GM21717 (cell line): ENCODE measurements around the gene AUTS2.

Source experiments
- ATAC-seq: cut with Tn5 transposase; IDR thresholded peaks from one replicate; pipeline ENCODE4 v1.9.1; 2021; ENCODE audit warnings: mild to moderate bottlenecking, moderate library complexity; ENCODE audit not compliant: unreplicated experiment

AUTS2 gene

DNA sequence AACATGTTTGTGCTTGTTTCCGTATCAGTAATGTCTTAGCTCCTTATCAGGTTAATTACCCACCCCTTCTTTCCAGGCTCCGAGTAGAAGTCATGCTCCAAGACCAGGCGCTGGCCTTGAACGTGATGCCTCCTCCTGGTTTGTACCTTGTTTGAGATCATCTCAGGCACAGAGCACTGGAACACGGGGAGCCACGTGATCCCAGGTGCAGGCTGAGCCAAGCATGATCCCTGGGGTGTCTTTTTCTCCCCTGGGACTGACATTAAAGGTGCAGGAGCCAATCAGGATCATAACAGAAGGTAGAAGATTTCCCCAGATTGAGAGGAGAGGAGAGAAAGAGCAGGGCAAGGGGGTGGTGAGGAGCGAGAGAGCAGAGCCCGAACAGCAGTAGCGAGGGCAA is 907.6 kb downstream of the AUTS2 start:
- no peak for ATAC-seq

- no peak for ATAC-seq
These were observed 908.2 kb downstream of the AUTS2 start for GRCh38 chr7:70506434-70506833.

GRCh38 chr7:70512144-70512543 is 913.9 kb downstream of the AUTS2 start:
- ATAC-seq = no peak

- no peak for ATAC-seq
These were observed 914.5 kb downstream of the AUTS2 start for GRCh38 chr7:70512761-70513160.

DNA sequence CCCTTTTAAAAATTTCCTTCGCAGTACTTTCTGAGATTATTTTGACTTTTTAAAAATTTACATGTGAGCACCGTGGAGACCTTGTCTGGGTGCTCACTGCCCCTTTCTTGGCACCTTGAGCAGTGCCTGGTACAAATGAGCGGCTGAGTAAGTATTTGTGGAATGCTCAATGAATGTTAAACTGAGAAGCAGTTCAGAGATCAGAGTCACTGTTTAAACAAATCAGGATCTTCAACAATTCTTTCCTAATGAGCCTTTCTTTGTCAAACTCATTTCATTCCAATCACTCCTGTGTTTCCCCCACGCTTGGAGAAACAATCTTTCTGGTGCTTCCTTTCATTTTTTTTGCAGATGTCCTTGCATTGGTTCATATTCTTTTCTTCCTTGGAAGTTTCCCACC is 922.3 kb downstream of the AUTS2 start:
- ATAC-seq = no peak

- ATAC-seq = no peak
These were observed 925.1 kb downstream of the AUTS2 start for GRCh38 chr7:70523249-70523988.

DNA sequence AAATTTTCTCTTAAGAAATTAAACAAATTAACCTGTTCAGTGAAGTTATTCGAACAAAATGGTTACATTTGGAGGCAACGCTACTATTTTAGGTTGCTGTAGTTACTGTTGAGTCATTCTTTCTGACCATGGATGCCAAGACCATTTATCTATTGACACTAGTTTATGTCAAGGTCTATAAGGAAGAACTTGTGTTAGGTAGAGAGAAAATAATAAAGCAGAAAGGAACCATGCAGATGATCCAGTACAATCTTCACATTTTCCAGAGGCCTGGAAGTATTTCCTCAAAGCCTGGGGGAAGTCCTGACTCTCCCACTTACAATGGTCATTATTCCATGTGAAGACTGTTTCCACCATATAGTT is 925.7 kb downstream of the AUTS2 start:
- ATAC-seq = no peak

- ATAC-seq = no peak
These were observed 927.7 kb downstream of the AUTS2 start for GRCh38 chr7:70525991-70526390.

DNA sequence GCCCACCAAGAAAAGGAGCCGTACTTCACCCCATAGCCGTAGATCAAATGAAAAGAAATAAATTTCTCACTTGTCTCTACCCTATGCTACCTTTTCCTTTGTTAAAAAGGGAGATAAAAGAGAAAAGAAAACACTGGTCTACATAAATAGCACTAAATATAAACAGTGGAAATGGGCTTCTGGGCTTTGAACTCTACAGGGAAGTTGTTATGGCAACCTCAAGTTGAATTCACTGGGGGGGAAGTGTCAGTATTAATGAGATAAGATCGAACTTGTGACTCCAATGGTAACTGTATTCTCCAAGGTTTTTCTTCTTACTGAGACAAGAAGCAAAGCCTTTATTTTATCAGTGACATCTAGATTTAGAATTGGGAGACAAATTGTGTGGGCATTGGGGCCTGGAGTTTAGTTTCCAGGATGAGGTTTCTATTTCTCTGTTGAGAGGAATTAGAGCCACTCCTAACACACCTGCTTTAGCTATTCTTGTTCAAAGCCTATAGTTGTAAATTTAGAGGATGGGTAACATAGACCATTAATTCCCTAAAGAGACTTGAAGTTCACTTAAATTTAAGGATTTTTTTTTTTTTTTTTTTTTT is 929.3 kb downstream of the AUTS2 start:
- no peak for ATAC-seq

DNA sequence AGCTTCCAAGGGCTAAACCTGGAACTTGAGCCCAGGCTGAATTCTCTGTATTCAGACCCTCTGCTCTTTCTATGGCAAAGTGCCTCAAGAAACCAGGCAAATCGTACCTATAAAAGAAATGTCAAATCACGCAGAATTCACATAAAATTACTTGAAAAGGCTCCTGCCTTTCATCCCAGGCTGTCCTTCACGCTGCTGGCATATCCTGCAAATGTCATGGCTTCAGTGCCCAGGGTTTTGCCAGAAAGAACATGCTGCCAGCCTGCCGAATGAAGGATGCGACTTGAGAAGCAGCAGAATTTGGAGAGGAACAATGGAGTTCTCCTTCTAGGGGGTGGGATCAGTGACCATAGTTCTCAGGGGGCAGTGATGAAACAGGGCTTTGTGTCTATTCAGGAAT is 931.2 kb downstream of the AUTS2 start:
- ATAC-seq = no peak

- ATAC-seq = no peak
These were observed 931.8 kb downstream of the AUTS2 start for GRCh38 chr7:70529914-70530585.

GRCh38 chr7:70533614-70534013 is 935.3 kb downstream of the AUTS2 start:
- no peak for ATAC-seq

DNA sequence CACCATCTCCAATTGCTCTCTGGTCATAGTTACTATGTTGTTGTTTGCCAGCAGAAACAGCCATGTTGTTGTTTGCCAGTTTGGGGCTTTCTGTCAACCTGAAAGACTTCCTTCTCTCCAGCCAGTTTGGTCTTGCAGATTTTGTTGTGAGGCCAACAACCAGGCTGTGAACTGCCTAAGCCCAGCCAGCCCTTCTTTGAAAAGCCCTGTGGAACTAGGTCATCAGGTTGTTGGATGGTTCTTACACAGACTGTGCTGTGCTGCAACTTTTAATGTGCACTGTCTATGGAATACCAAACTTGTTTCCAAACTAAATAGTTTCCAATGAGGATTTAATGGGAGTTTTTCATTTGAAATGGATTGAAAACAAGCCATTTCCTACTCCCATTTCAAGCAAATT is 940.9 kb downstream of the AUTS2 start:
- no peak for ATAC-seq

DNA sequence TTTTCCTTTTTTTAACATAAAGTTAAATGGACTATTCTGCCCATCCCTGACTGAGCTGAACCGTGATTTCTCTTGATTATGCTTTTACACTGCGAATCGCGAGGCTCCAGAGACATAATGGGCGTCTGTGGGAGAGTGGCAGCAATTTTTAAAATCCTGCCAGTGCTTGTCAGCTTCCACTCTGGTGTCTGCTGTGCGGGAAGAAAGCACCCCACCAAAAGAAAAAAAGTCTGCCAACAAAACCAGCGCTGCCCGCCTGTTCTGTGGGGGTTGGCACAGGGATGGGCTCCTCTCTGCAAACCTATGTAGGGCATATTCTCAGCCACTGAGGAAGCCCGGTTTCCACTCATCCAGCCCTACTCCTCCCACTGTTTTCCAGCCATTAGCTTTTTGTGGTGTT is 941.3 kb downstream of the AUTS2 start:
- no peak for ATAC-seq

DNA sequence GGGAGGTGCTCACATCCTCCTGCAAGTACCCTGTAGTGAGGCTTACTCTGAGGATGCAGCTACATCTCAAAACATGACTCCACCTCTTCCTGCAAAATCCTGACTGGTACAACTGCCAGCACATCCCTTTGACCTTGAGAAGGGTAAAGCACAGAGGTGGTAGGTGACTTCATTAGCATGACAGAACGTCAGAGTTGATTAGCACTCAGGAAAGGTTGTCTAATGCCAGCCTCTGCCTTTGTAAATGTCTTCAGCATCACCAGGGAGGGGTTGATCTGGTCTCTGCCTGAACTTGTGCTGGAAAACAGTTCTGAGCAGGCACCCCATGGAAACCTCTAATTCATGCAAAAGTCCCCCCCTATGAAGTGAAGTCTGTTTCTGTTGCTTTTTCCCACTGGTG is 942.4 kb downstream of the AUTS2 start:
- ATAC-seq = no peak

DNA sequence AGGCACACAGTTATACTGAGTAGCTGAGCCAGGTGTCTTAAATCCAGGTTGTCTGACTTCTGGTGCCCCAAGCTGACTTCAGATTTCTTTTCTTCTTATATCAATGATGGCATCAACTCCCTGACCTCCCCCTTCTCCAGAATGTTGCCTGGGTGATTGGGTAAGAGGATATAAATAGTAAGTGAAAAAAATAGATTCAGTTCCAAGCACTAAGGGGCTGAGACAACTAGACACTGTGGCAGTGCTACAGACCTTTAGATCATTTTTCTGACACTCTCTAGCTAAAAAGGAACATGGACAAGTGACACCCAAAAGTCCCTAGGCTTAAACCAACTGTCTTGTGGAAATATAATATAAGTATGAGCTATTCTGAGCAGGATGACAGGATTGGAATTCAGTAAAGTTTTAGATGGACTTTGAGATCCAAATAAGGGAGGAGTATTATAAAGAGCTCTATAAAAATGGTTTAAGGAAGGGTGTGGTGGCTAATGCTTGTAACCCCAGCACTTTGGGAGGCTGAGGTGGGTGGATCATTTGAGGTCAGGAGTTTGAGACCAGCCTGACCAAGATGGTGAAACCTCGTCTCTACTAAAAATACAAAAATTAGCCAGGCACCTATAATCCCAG is 944.6 kb downstream of the AUTS2 start:
- ATAC-seq = no peak

- no peak for ATAC-seq
These were observed 945.7 kb downstream of the AUTS2 start for GRCh38 chr7:70544016-70544415.

- no peak for ATAC-seq
These were observed 946.9 kb downstream of the AUTS2 start for GRCh38 chr7:70545214-70545613.

DNA sequence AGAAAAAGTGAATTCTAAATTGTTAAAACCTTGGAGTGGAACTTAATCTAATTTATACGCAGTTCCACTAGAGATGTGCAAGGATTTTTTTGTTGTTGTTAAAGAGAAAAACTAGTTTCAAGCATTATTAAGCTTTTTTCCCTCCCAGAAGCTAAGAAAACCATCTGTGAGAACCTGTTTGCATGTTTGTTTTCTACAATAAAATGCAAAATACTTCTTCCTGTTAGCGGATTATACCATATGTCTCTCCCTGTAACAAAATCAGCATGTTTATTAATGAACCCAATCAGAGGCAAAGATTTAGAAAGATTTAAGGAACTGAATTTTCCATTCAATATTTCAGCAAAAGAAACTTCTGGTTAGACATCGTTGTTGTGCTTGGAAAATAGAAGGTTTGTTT is 953.9 kb downstream of the AUTS2 start:
- no peak for ATAC-seq

DNA sequence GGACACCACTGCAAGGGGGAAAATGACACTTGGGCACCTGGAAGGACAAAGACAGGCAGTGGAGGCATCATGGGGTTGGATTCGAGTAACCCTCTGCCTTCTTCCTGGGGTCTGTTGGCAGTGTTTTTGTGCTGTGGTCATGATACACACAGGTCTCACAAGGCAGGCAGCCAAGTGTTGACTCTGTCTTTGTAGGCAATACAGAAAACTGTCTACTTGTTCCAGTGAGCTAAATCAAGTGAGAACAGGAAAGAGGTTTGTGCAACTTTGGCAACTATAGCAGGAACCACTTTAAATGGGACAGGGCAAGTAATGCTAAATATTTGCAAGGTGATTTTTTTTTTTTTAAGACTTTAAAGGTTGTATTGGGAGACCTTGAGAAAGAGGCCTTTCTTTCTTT is 955.1 kb downstream of the AUTS2 start:
- no peak for ATAC-seq

DNA sequence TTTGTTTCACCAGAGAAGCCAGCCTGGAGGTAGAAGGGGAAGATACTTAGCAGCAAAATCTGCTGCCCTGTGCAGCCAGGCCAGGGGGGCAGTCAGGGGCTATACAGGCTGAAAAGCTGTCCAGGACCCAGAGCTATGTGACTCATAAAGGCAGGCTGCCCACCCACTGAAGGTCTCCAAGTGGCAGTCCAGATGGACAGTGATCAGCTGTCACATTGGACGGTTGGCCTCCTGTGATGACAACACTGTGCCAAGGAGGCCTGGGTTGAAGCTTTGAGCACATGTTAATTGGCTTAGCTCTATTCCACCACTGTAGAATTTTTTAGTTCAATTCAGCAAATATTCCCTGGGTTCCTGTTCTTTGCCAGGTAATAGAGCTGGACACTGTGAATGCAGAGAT is 956.4 kb downstream of the AUTS2 start:
- ATAC-seq = no peak

GRCh38 chr7:70556761-70557160 is 958.5 kb downstream of the AUTS2 start:
- no peak for ATAC-seq
